ENCODE measurements around the gene LANCL2. TPM values are rescaled to one million over a fixed set of nuclear protein-coding genes. Genes with fewer than 3 reads are reported as not detected.

Gene LANCL2
- total RNA-seq, 1 experiment from 2014 or later, result 14.3 TPM

DNA sequence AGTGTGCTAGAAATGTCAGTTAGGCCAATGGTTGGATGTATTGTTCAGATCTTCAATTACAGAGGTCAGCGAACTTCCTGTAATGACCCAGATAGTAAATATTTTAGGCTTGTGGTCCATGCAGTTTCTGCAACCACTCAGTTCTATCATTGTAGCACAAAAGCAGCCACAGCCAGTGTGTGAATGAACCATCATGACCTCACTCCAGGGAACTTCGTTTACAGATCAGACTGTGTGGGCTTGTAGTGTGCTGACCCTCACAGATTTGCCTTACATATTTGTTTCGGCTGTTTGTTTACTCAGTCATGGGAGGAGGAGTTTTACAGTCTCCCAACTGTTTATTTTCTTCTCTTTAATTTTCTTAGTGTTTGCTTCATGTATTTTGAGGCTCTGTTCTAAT is 55.4 kb downstream of the LANCL2 start:
- Mint-ChIP-seq H3K4me3 (ENCODE audit: unreplicated experiment) (no peak overlapping the region), H3K4me1 (ENCODE audit: insufficient read depth, unreplicated experiment) (no peaks in the 10 kb centered on the region), H3K9me3 (ENCODE audit: unreplicated experiment) (no peaks in the 10 kb centered on the region), H3K27me3 (ENCODE audit: insufficient read depth, unreplicated experiment) (no peaks in the 10 kb centered on the region), H3K36me3 (ENCODE audit: insufficient read depth, unreplicated experiment) (peaks cover 7% of the 10 kb centered on the region), H3K27ac (ENCODE audit: low read depth, unreplicated experiment) (no peak overlapping the region)
- BruUV-seq (replicated peaks), result no TSS peak
- no peak for DNase-seq (ENCODE audit: unreplicated experiment)
- intact Hi-C loops (cut with micrococcal nuclease), result no loop called here
- ChIA-PET CTCF (interaction anchor here (3.0 kb wide), 1 partner anchor 140 kb away, joined by 20 read pairs; no protein-coding TSS in a partner anchor), POLR2A (interaction anchor here (1.4 kb wide), 1 partner anchor 11 kb away, joined by 3 read pairs; no protein-coding TSS in a partner anchor)
- TF ChIP-seq, protein P1, sequence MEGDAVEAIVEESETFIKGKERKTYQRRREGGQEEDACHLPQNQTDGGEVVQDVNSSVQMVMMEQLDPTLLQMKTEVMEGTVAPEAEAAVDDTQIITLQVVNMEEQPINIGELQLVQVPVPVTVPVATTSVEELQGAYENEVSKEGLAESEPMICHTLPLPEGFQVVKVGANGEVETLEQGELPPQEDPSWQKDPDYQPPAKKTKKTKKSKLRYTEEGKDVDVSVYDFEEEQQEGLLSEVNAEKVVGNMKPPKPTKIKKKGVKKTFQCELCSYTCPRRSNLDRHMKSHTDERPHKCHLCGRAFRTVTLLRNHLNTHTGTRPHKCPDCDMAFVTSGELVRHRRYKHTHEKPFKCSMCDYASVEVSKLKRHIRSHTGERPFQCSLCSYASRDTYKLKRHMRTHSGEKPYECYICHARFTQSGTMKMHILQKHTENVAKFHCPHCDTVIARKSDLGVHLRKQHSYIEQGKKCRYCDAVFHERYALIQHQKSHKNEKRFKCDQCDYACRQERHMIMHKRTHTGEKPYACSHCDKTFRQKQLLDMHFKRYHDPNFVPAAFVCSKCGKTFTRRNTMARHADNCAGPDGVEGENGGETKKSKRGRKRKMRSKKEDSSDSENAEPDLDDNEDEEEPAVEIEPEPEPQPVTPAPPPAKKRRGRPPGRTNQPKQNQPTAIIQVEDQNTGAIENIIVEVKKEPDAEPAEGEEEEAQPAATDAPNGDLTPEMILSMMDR (IDR thresholded peaks at IDR 0.05; ENCODE audit: unreplicated experiment), result no peak

DNA sequence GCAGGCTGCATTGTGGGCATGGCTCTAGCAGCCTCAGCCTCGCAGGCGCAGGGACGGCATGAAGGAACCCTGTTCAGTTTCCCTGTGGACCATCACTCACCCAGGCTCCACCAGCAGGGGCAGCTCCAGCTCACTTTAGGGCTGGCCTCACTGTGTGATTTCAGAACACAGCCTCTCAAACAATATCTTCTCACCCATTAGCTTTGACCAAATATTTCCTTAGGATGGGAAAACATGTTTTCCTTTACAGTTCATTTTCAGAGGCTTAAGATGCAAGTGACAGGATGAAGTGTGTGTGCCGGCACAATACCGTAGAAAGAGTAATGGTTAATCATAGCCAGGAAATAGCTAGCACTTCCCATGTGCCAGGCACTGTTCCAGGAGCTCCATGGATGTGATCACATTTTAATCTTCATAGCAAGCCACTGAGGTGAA is 58.2 kb downstream of the LANCL2 start:
- POLR2A ChIA-PET, result interaction anchor here (0.7 kb wide), 1 partner anchor 117 kb away, joined by 3 read pairs; no protein-coding TSS in a partner anchor

DNA sequence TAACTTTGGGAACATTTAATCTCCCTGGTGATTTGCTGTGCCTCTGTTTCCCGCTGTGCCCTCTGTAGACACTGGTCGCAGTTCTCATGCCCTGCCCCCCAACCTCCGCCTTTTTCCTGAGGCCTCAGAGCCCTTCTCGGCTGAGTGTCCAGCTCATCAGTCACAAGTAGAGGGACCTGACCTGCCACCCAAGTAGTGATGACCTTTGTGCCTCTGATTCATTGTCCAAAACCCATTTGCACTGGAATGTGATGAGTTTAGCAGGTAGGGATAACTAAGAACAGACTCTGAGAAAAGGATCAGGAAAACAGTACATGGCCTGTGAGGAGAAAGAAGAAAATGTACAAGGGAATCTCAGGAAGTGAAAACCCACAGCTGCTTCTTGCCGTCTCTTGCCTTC is 58.8 kb downstream of the LANCL2 start:
- Mint-ChIP-seq H3K9me3 (ENCODE audit: unreplicated experiment) (no peaks in the 10 kb centered on the region), H3K27me3 (ENCODE audit: insufficient read depth, unreplicated experiment) (no peaks in the 10 kb centered on the region), H3K27ac (ENCODE audit: low read depth, unreplicated experiment) (no peak overlapping the region), H3K36me3 (ENCODE audit: insufficient read depth, unreplicated experiment) (peaks cover 7% of the 10 kb centered on the region), H3K4me1 (ENCODE audit: insufficient read depth, unreplicated experiment) (no peaks in the 10 kb centered on the region), H3K4me3 (ENCODE audit: unreplicated experiment) (no peak overlapping the region)
- BruUV-seq (replicated peaks), result no TSS peak
- TF ChIP-seq, protein P1 (IDR thresholded peaks at IDR 0.05; ENCODE audit: unreplicated experiment), result no peak
- CTCF ChIA-PET, result interaction anchor here (0.6 to 3.2 kb wide), 8 partner anchors 8 to 172 kb away, joined by 3 to 16 read pairs (median 4); no protein-coding TSS in a partner anchor
- POLR2A ChIA-PET, result interaction anchor here (0.8 kb wide), 1 partner anchor 682 kb away, joined by 3 read pairs; the partner anchor contains the start of gene CHCHD2
- no peak for DNase-seq (ENCODE audit: unreplicated experiment)
- intact Hi-C loops (cut with micrococcal nuclease), result no loop called here

More for the DNA sequence above, 58.2 kb downstream of the LANCL2 start:
- TF ChIP-seq, protein P1 (IDR thresholded peaks at IDR 0.05; ENCODE audit: unreplicated experiment), result no peak
- CTCF ChIA-PET, result interaction anchor here (0.6 to 3.2 kb wide), 7 partner anchors 7 to 172 kb away, joined by 3 to 16 read pairs (median 4); no protein-coding TSS in a partner anchor
- no peaks in the 10 kb centered on the region for H3K4me1 Mint-ChIP-seq (ENCODE audit: insufficient read depth, unreplicated experiment)
- no peak overlapping the region for H3K27ac Mint-ChIP-seq (ENCODE audit: low read depth, unreplicated experiment)
- intact Hi-C loops (cut with micrococcal nuclease), result no loop called here
- DNase-seq (ENCODE audit: unreplicated experiment), result no peak
- no peak overlapping the region for H3K4me3 Mint-ChIP-seq (ENCODE audit: unreplicated experiment)
- H3K9me3 Mint-ChIP-seq (ENCODE audit: unreplicated experiment), result no peaks in the 10 kb centered on the region
- H3K27me3 Mint-ChIP-seq (ENCODE audit: insufficient read depth, unreplicated experiment), result no peaks in the 10 kb centered on the region
- peaks cover 7% of the 10 kb centered on the region for H3K36me3 Mint-ChIP-seq (ENCODE audit: insufficient read depth, unreplicated experiment)
- no TSS peak for BruUV-seq (replicated peaks)

DNA sequence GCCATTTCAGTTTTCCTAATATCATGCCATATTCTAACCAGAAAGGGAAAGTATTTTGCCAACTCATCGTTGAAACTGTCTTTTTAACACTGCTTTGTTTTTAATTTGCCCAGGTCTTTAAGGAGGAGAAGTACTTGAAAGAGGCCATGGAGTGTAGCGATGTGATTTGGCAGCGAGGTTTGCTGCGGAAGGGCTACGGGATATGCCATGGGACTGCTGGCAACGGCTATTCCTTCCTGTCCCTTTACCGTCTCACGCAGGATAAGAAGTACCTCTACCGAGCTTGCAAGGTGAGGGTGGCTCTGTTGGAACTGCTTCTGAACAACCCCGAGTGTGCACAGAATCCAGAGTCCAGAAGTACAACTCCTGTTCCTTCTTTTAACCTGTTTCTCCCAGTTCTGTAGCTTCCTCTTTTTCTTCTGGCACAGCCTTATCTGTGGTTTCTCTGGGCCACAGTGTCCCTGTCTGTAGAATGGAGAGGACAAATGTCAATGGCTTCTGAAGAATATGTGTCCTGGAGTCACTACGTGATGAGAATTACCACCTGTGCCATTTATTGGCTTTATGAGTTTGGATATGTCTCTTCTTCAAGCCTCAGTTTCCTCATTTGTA is 60.1 kb downstream of the LANCL2 start:
- H3K4me1 Mint-ChIP-seq (ENCODE audit: insufficient read depth, unreplicated experiment), result no peaks in the 10 kb centered on the region
- TF ChIP-seq, protein P1 (IDR thresholded peaks at IDR 0.05; ENCODE audit: unreplicated experiment), result no peak
- intact Hi-C loops (cut with micrococcal nuclease), result no loop called here
- DNase-seq (ENCODE audit: unreplicated experiment), result no peak
- ChIA-PET CTCF (interaction anchor here (0.6 to 3.2 kb wide), 7 partner anchors 8 to 649 kb away, joined by 3 to 16 read pairs (median 3); no protein-coding TSS in a partner anchor), POLR2A (interaction anchor here (0.8 kb wide), 1 partner anchor 76 kb away, joined by 3 read pairs; no protein-coding TSS in a partner anchor)
- H3K36me3 Mint-ChIP-seq (ENCODE audit: insufficient read depth, unreplicated experiment), result no peaks in the 10 kb centered on the region
- no peaks in the 10 kb centered on the region for H3K27me3 Mint-ChIP-seq (ENCODE audit: insufficient read depth, unreplicated experiment)
- BruUV-seq (replicated peaks), result no TSS peak
- no peaks in the 10 kb centered on the region for H3K9me3 Mint-ChIP-seq (ENCODE audit: unreplicated experiment)
- H3K4me3 Mint-ChIP-seq (ENCODE audit: unreplicated experiment), result no peak overlapping the region
- H3K27ac Mint-ChIP-seq (ENCODE audit: low read depth, unreplicated experiment), result no peak overlapping the region

Data from MCF 10A (cell line).